ENCODE results near the gene RNASE8. TPM values are rescaled to one million over a fixed set of nuclear protein-coding genes. Genes with fewer than 3 reads are reported as not detected.
A peak's percentile ranks its signal among the peaks of the same experiment; 100 is the strongest.

The RNASE8 gene
- total RNA-seq, 1 donor from 2014 or later, result not detected

DNA sequence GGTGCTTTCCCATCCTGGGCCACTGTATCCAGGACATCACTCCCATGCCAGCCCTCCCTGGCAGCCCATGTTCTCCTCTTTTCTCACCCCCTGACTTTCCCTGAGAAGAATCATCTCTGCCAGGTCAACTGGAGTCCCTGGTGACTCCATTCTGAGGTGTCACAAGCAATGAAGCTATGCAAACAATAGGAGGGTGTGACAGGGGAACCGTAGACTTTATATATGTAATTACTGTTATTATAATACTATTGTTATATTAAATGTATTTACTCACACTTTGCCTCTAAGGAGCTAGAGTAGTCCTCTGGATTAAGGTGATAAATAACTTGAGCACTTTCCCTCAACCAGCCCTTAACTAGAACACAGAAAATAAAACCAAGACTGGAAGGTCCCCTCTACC lies 31.6 kb downstream of the RNASE8 start:
- no peaks in the 10 kb centered on the region for H3K27me3 ChIP-seq
- peaks cover 44% of the 10 kb centered on the region for H3K79me2 ChIP-seq (ENCODE audit: low read depth)
- H3K27ac ChIP-seq, result peak overlapping the region; percentile 58
- H2AFZ ChIP-seq (replicated peaks), result no peak overlapping the region
- no peak overlapping the region for H3K4me3 ChIP-seq
- peaks cover 30% of the 10 kb centered on the region for H3K4me1 ChIP-seq
- no peak overlapping the region for H3K9ac ChIP-seq
- H3K9me3 ChIP-seq (ENCODE audit: low read depth), result no peaks in the 10 kb centered on the region
- H3K27me3 Mint-ChIP-seq (ENCODE audit: insufficient read depth, low read depth), result peaks cover 30% of the 10 kb centered on the region
- DNase-seq (ENCODE audit: low spot score), result no peak
- peak overlapping the region; percentile 42 for H3K4me3 Mint-ChIP-seq
- H3K4me2 ChIP-seq, result no peak overlapping the region
- peaks cover 61% of the 10 kb centered on the region for H3K36me3 Mint-ChIP-seq
- no peak for TF ChIP-seq EZH2 (IDR thresholded peaks at IDR 0.05)
- TF ChIP-seq, protein P1, sequence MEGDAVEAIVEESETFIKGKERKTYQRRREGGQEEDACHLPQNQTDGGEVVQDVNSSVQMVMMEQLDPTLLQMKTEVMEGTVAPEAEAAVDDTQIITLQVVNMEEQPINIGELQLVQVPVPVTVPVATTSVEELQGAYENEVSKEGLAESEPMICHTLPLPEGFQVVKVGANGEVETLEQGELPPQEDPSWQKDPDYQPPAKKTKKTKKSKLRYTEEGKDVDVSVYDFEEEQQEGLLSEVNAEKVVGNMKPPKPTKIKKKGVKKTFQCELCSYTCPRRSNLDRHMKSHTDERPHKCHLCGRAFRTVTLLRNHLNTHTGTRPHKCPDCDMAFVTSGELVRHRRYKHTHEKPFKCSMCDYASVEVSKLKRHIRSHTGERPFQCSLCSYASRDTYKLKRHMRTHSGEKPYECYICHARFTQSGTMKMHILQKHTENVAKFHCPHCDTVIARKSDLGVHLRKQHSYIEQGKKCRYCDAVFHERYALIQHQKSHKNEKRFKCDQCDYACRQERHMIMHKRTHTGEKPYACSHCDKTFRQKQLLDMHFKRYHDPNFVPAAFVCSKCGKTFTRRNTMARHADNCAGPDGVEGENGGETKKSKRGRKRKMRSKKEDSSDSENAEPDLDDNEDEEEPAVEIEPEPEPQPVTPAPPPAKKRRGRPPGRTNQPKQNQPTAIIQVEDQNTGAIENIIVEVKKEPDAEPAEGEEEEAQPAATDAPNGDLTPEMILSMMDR (IDR thresholded peaks at IDR 0.05), result no peak
- TF ChIP-seq EZH2phosphoT487 (IDR thresholded peaks at IDR 0.05), result no peak
- peaks cover 69% of the 10 kb centered on the region for H4K20me1 ChIP-seq (ENCODE audit: low read depth)
- H3K4me1 Mint-ChIP-seq, result peaks cover 59% of the 10 kb centered on the region
- peaks cover 5% of the 10 kb centered on the region for H3K36me3 ChIP-seq
- H3K9me3 Mint-ChIP-seq, result peaks cover 9% of the 10 kb centered on the region
- H3K27ac Mint-ChIP-seq, result peak overlapping the region; percentile 85
- peaks cover 79% of the 10 kb centered on the region for H3F3A ChIP-seq (ENCODE audit: low read depth)

DNA sequence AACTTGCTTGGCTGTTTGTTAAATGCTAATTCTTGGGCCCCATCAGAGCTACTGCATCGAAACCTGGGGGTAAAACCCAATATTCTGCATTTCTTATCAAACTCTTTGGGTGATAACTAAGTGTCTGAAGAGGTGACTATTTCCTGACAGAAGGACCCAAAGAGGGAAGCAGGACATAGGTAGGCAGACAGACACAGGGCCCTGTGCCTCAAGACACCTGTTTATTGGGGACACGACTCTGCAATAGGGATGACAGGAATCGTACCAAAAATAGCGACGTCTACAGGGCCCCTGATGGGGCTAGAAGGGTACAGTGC lies 32.2 kb downstream of the RNASE8 start:
- H3K9ac ChIP-seq, result no peak overlapping the region
- TF ChIP-seq EZH2 (IDR thresholded peaks at IDR 0.05) (no peak), EZH2phosphoT487 (IDR thresholded peaks at IDR 0.05) (no peak)
- TF ChIP-seq, protein P1 (IDR thresholded peaks at IDR 0.05), result no peak
- Mint-ChIP-seq H3K4me3 (no peak overlapping the region), H3K36me3 (peaks cover 56% of the 10 kb centered on the region), H3K27me3 (ENCODE audit: insufficient read depth, low read depth) (peaks cover 30% of the 10 kb centered on the region), H3K27ac (no peak overlapping the region), H3K9me3 (peaks cover 9% of the 10 kb centered on the region), H3K4me1 (peaks cover 63% of the 10 kb centered on the region)
- peaks cover 32% of the 10 kb centered on the region for H3K4me1 ChIP-seq
- peaks cover 5% of the 10 kb centered on the region for H3K36me3 ChIP-seq
- no peaks in the 10 kb centered on the region for H3K9me3 ChIP-seq (ENCODE audit: low read depth)
- peaks cover 46% of the 10 kb centered on the region for H3K79me2 ChIP-seq (ENCODE audit: low read depth)
- no peak for DNase-seq (ENCODE audit: low spot score)
- H3K27me3 ChIP-seq, result no peaks in the 10 kb centered on the region
- H2AFZ ChIP-seq (replicated peaks), result no peak overlapping the region
- H3K4me3 ChIP-seq, result no peak overlapping the region
- no peak overlapping the region for H3K4me2 ChIP-seq
- peaks cover 72% of the 10 kb centered on the region for H4K20me1 ChIP-seq (ENCODE audit: low read depth)
- peak overlapping the region; percentile 58 for H3K27ac ChIP-seq
- H3F3A ChIP-seq (ENCODE audit: low read depth), result peaks cover 85% of the 10 kb centered on the region

GRCh38 chr14:21090194-21090939 lies 32.7 kb downstream of the RNASE8 start:
- Mint-ChIP-seq H3K4me3 (no peak overlapping the region), H3K36me3 (peaks cover 51% of the 10 kb centered on the region), H3K27me3 (ENCODE audit: insufficient read depth, low read depth) (peaks cover 30% of the 10 kb centered on the region), H3K4me1 (peaks cover 67% of the 10 kb centered on the region), H3K9me3 (peaks cover 9% of the 10 kb centered on the region), H3K27ac (no peak overlapping the region)
- DNase-seq (ENCODE audit: low spot score), result peak; percentile 66
- Histone ChIP-seq H3K36me3 (peaks cover 5% of the 10 kb centered on the region), H3K9me3 (ENCODE audit: low read depth) (no peaks in the 10 kb centered on the region), H3K79me2 (ENCODE audit: low read depth) (peaks cover 51% of the 10 kb centered on the region), H3K27me3 (peaks cover 1% of the 10 kb centered on the region), H3K9ac (no peak overlapping the region), H3F3A (ENCODE audit: low read depth) (peaks cover 90% of the 10 kb centered on the region), H2AFZ (replicated peaks) (no peak overlapping the region), H4K20me1 (ENCODE audit: low read depth) (peaks cover 77% of the 10 kb centered on the region), H3K4me2 (no peak overlapping the region), H3K4me3 (no peak overlapping the region), H3K4me1 (peaks cover 38% of the 10 kb centered on the region), H3K27ac (peak overlapping the region; percentile 58)
- TF ChIP-seq, protein P1 (IDR thresholded peaks at IDR 0.05), result peak; percentile 66
- TF ChIP-seq EZH2phosphoT487 (IDR thresholded peaks at IDR 0.05), result no peak

Measured in neural progenitor cell (in vitro differentiated cells).